Stimulated activated CD4-positive, alpha-beta T cell treated with anti-CD3 and anti-CD28 coated beads, Interleukin-12 subunit alpha, Interleukin-12 subunit beta, amount 100 ng/mL, for 4 hours (primary cell): Measurements from ENCODE around the gene NOS1AP.
"Not testable (repeated sequence)": the region's sequence is repeated elsewhere in the genome, so short reads cannot be mapped to it uniquely, and the experiment has no call there.

ENCODE experiments used
- DNase-seq: peaks from one replicate; pipeline ENCODE4 v3.0.0-alpha.2; 2020

Gene NOS1AP

DNA sequence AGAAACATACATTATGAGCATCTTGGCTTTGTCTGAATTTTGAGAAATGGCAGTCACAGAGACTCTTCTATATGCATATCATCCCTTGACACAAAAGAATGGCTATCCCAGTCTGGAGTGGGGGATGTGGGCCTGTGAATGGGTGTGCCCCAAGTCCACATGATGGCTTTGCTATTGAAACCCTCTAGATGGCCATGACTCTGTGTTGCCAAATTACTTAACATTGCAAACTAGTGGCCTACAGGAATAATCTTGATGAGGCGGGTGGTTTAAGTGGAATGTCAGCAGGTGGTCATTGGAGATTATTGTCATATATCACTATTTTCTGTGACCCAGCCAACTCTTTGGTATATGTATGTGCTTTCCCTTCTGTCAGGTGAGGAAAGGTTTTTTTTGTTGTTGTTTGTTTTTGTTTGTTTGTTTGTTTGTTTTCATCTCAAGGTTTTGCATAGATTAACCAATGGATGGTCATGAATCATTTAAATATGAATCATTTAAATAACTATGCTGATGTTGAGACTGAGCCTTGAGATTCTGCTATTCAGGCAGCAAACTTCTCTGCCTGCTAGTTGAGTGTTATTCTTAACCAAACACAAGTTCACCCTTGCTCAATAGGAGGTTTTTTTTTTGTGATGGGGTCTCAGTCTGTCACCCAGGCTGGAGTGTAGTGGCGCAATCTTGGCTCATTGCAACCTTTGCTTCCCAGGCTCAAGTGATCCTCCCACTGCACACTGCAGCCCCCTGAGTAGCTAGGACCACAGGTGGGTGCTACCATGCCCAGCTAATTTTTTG is 103.0 kb downstream of the NOS1AP start:
- DNase-seq = no peak

DNA sequence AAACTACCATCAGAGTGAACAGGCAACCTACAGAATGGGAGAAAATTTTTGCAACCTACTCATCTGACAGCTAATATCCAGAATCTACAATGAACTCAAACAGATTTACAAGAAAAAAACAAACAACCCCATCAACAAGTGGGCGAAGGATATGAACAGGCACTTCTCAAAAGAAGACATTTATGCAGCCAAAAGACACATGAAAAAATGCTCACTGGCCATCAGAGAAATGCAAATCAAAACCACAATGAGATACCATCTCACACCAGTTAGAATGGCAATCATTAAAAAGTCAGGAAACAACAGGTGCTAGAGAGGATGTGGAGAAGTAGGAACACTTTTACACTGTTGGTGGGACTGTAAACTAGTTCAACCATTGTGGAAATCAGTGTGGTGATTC is 104.1 kb downstream of the NOS1AP start:
- not testable (repeated sequence) for DNase-seq

DNA sequence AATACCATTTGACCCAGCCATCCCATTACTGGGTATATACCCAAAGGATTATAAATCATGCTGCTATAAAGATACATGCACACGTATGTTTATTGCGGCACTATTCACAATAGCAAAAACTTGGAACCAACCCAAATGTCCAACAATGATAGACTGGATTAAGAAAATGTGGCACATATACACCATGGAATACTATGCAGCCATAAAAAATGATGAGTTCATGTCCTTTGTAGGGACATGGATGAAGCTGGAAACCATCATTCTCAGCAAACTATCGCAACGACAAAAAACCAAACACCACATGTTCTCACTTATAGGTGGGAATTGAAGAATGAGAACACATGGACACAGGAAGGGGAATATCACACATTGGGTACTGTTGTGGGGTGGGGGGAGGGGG is 104.5 kb downstream of the NOS1AP start:
- DNase-seq = not testable (repeated sequence)

DNA sequence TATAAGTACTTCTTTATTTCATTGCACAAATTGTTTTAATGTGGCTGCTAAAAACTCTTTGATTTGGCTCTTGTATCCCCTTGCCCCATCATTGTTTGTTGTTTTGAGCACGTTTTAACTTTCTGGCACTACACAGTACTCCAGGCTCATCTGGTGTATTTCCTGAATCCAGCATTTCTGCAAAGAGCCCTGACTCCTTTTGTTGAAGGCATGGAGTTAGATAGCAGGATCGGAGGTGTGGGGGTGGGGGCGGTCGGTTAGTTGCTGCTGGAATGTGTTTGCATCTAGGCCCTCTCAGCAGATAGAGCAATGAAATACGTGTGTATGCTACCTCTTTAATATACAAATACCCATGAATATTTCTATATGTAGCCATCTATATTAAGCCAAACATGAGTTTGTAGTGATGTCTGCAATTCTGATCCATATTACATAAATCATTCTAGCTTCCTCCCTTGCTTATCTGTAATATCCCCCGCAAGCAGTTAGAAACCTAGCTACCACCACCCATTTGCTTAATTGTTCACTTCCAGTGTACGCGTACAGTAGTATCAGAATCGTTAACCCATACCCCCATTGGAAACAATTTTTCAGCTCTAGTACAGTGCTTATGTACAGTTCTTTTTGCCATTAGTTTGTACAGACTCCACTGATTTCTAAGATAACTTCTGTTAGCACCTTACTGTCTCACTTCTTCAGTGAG is 106.0 kb downstream of the NOS1AP start:
- no peak for DNase-seq

DNA sequence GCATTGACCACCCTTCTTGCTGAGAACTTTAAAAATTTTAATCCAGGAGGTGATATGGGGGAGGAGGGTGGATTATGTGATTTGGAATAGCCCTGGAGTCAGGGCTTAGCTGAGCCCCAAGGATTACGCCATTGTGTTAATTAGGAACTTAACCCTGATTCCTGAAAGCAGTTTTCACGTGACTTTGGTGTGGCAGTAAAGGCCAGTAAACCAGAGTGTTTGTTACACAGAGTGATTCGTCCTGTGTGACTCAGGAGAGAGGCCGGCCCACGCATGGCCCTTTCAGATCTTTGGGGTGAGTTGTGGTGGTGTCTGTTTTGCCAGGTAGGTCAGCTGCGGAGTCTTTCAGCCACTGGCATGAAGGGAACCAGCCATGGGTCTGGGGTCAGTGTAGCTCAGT is 107.6 kb downstream of the NOS1AP start:
- DNase-seq = no peak

DNA sequence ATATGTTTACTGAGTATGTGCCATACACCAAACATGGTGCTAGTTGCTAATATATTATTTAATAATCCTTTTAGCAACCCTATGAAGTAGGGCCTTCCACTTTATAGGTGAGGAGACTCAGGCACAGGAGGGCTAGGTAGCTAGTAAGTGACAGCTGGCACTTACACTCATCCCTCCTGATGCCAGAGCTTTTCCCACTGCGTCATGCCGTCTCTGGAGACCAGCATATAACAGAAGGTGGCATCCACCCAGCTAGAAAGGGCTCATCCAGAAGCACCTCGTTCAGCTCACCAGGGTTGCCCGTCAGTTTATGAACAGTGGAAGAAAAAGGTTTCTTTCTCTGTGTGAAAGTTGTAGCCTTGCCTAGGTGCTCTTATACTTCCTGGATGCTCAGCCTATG is 108.9 kb downstream of the NOS1AP start:
- no peak for DNase-seq

DNA sequence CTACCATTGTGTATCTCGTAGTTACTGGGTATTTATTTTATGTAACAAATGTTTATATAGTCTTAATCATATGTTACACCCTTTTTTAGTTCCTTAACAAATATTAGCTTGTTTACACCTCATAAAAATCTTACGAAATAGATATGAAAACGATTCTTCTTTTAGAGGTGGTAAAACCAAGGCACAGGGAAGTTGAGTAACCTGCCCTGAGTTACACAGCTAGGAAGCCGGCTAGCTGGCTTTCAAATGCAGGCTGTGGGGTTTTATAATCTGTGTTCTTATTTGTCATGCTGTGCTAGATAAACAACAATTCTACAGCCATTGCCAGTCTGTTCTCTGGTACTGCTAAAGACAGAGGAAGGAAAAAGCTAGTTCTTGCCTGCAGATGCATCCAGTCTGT is 109.6 kb downstream of the NOS1AP start:
- no peak for DNase-seq

DNA sequence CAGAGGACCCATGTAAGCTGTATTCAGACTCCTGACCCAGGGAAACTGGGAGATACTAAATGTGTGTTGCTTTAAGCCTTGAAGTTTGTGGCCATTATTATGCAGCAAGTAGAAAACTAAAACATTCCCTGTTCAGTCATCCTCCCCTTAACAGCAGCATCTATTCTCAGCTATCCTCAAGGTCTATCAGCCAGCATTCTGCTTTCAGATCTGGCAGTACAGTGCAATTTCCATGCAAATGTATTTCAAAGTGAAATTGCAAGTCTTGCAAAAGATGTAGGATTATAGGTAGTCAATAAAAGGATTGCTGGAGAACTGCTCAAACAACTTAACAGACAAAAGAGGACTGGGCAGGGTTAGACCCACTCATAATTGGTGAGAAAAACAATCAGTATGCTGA is 111.3 kb downstream of the NOS1AP start:
- no peak for DNase-seq

DNA sequence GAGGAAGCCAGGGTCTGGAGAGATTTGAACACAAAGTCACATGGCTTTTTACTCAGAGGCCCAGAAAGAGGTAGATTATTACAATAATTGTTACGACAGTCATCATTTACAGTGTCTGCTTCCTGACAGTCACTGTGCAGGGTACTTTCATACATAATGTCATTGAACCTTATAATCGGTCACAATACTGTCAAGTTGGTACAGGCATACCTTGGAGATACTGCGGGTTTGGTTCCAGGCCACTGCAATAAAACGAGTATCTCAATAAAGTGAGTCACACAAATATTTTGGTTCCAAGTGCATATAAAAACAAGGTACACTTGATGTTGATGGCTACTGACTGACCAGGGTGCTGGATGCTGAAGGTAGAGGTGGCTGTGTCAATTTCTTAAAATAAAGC is 112.6 kb downstream of the NOS1AP start:
- no peak for DNase-seq

DNA sequence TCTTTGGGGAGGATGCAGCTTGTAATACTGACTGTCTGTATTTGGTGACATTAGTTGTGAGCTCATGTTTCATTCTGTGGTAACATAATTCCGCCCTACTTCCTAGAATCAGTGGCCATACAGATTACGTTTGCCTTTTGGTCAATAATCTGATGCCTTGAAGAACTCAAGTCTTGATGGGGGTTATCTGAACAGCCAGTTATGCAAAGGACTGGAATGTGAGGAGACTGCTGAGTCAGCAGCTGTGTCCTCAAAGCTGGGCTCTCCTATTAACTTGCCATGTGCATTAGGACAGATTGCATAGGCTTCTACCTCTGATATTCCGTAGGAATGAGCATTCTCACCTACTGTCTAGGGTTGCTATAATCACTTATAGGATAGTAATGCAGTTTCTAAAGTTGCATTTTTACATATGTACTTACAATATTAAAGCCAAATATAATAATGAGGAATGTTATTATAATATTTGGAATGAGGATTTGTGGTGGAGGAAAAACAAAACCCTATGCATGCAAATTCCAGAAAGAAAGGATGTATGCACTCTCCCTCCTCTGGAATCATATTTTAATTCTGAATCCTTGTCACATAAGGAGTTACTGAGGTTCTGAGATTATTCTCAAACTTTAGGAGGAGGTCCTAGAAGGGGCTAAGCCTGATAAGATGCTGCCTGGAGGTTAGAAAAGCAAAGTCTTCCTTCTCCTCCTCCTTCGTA is 116.0 kb downstream of the NOS1AP start:
- no peak for DNase-seq

DNA sequence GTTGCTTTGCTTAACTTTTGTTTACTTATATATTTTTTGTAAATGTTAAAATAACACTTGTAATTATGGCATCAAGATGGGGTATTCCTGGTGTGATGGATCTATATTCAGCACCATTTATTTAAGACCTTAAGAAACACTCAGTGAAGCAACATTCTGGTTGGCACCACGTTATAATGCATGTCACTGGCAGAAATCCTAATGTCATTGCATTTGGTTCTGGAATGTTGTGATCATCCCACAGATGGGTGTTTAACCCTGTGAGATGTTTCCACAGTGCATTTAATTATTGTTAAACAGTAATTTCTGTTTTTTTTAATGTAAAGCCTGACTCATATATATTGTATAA is 116.5 kb downstream of the NOS1AP start:
- no peak for DNase-seq

DNA sequence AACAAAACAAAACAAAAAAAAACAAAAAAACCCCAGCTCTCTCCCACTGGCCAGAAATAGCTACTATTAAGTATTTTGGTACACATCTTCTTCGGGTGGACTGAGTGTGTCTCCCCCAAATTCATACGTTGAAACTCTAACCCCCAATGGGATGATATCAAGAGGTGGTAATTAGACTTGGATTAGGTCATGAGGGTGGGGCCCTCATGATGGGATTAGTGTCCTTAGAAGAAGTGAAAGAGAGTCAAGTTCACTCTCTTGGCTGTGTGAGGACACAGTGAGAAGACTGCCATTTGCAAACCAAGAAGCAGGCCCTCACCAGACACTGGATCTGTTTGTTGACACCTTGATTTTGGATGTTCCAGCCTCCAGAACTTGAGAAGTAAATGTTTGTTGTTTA is 116.9 kb downstream of the NOS1AP start:
- no peak for DNase-seq

DNA sequence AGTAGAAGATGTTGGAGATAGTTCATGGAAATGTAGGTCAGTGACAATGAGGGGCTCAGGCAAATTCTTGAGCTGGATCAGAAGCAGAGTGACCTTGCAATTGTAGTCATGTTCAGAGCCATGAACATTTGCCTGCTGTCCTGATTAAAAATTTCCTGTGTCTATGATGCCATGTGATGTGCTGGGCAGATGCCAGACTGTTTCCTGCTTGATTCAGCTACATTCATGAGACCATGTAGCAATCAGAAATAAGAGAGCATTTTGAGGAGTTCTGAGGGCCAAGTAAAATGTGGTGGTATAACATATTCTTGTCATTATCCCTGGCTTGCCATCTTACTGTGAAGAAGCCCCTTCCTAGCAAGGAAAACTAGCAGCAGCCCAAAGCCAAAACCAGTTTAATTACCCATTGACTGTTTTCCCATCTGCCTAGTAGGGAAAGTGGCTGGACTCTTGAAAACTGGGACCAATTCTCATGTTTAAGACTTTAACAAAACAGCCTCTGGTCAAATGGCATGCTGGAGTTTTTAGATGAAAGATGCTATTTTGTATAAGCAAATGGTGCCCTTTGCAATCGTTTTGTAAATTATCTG is 118.3 kb downstream of the NOS1AP start:
- no peak for DNase-seq

DNA sequence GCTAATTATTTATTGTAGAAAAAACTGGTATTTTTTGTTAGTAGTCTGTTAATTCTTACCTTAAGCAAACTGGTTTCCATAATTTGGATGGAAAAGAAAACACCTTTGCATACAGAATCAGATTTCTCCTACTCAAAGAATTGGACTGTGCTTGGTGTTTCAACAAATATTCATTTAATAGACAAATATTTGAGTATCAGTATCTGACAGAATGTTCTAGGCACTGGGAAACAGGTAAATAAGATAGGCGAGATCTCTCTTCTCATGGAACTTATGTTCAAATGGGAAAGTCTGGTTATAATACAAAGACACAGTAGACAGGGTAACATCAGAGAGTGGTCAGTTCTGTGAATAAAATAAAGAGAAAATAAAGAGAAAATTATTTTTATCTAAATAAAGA is 119.9 kb downstream of the NOS1AP start:
- DNase-seq = no peak

DNA sequence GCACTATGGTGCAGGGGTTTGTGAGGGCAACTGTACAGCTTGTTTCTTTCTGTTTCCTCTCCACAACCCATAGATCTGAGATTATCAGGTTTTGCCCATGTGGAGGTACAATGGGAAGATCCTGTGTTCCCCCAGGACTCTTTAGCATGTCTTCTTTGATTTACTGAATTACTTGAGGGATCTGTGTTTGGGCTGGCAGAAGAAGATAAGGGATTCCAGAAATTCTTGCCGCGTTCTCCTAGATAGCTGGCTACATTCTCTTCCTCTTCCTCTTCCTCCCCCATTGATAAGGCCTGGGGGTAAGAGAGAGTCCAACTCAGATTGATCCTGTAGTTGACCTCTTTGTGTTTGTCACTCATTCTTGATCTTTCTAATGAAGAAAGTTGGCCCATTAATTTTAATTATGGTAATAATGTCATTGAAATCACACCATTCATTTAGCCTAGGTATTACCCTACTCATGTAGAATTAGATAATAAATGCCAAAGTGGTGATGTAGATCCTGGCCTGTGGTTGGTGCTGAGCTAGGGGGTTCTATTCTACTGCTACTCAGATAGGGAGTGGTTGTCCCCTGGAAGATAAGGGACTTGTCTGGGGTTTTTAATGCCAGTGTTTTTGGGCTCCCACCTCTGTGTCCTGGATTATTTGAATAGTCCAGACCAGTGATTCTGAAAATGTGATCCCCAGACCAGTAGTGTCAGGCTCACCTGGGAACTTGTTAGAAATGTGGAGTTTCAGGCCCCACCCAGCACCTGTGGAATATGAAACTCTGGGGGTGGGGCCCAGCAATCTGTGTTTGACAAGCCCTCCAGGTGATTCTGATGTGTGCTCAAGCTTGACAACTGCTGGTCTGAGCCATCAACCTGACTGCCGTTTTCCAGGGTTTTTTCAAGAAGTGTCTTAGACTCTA is 122.2 kb downstream of the NOS1AP start:
- no peak for DNase-seq

DNA sequence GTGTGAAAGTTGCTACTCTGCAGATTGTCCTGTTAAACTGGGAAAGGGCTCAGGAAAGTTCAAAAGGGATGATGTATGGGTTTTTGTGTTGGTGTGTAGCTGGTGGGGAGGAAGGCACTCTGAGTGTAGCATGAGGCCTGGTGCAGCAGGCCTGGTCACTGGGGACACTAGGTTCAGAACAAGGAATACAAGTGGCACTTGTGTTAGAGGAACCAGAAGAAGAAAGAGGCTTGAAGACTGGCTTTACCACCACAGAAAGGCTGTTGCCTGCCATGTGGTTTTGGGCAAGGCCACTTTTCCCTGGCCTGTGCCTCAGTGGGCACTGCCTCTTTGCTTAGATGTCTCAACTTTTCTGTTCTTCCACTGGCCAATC is 122.8 kb downstream of the NOS1AP start:
- no peak for DNase-seq

DNA sequence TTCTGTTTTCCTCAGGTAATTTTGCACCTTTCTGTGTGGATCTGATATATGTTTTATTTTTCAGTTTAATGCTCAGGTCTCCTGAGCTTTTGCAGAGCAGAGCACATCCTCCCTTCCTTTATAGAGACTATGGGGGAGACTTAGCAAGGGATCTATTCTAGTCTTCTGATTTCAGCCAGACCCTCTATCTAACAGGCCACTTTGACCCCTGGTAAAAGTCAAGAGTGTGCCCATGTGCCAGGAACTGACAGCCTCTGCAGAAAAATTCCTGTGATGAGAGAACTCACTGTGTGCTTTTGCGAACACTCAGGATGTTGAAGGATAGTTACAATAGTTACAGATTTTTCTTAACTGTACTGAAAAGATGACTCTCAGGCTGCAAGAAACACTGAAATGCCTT is 123.3 kb downstream of the NOS1AP start:
- no peak for DNase-seq

DNA sequence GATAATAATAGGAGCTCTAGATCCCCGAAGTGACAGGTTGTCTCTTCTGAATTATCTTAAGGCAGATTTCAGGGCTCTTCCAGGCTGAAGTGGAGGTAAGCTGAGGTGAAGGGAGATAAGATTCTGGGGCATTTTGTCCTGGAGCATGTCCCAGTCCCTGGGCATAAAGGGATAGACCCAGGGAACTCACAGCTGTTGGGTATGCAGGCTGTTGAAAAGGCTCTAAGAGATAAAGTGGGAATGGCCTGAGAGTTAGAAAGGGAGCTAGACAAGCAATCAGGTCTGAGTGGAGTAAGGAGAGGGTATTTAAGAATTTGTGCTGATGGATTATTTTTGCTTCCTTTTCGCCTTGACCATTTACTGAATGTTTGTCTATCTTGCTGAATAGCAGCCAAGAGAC is 123.7 kb downstream of the NOS1AP start:
- DNase-seq = no peak

DNA sequence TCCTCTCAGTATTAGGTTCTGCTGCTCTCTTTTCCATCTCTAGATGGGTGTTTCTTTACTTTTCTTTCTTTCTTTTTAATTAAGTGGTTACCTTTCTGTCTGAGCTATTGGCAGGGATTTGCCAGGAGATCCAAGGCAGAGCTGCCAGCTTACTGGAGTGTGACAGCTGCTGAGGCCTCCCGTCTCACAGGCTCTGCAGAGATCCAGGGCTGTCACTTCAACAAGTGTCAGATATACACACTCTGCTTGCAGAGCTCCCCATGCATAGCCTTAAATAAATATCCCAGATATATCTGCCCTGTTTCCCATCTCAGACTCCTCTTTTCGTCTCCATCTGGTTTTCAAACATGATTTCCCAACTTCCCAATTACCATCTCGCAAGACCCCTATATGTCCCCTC is 124.3 kb downstream of the NOS1AP start:
- DNase-seq = no peak

DNA sequence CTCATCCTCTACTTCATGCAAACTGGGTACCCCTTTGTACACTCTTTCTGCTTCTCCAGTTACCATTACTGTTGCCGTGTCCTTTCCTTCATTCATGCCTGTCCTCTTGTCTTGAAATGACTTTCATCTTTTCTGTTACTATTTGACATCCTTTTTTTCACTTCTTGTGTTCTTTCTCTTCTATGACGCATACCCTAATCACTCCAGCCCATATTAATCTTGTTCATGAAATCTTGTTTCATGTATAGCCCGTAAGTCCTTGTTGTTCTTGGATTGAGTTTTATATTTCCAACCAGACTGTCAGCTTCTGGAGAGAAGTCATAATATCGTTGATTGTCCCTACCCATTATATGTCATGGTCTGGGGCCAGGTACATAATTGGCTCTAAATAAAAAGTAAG is 126.1 kb downstream of the NOS1AP start:
- DNase-seq = no peak

DNA sequence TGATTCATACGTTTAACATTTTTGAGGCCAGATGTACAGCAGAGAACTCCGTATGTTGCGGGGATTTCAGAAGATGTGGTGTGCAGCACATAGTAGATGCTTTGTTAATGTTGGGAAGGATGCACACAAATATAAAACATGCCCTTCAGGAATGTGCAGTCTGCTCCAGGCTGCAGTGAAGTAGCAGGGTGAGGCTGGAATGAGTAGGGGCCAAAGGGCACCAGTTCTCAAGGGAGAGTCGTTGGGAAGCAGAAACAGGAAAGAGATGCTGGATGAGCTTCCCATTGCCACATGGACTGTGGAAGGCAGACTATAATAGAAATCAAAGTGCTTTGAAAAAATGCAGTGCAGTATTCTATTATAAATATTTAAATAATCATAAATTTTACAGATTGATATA is 126.9 kb downstream of the NOS1AP start:
- no peak for DNase-seq

DNA sequence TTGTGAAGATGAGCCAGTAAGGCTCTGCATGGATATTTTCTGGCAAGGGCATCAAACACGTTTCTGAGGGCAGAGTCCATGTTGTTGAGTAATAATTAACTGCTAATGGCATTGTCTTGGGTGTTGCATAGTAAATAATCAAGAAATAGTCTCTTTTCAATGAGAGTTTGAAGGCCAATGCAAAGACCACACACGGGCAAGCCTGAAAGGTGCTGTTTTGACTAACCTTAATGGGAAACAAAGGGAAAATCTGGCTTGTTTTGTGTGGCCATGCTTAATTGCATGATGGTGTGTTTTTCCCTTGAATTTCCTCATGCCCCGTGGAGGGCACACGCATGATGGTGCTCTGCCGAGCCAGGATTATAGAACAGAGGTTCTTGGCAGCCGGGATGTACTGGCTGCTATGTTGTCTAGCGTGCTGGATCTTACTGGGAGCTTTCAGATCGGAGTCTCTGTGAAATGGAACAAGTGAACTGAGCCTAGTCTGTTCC is 127.6 kb downstream of the NOS1AP start:
- DNase-seq = no peak
